GM12801 (cell line): ENCODE data around the gene PPFIBP2.

Source experiments
- TF ChIP-seq, protein P1 (sequence below): IDR thresholded peaks from one replicate; pipeline ENCODE4 v1.5.1; 2011; ENCODE audit warnings: control low read depth; ENCODE audit not compliant: insufficient read length; ENCODE audit errors: extremely low read depth

PPFIBP2 gene

DNA sequence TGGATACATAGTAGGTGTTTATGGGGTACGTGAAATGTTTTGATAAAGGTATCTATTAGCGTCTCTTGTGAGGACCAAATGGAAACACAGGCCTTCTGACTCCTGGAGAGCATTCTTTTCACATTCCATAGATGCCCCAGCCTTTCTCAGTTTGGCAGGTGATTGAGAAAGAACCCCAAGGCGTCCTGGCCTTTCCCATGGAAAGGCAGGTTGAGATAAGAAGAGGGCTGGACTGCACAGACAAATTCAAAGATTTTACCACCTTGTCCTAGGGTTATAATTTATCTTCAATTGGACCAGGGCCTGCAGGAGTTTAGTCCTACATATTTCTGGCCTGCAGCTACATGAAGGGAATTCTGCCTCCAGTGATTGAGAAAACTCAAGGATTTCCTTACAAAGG, 29.2 kb upstream of the PPFIBP2 start:
- TF ChIP-seq, protein P1, sequence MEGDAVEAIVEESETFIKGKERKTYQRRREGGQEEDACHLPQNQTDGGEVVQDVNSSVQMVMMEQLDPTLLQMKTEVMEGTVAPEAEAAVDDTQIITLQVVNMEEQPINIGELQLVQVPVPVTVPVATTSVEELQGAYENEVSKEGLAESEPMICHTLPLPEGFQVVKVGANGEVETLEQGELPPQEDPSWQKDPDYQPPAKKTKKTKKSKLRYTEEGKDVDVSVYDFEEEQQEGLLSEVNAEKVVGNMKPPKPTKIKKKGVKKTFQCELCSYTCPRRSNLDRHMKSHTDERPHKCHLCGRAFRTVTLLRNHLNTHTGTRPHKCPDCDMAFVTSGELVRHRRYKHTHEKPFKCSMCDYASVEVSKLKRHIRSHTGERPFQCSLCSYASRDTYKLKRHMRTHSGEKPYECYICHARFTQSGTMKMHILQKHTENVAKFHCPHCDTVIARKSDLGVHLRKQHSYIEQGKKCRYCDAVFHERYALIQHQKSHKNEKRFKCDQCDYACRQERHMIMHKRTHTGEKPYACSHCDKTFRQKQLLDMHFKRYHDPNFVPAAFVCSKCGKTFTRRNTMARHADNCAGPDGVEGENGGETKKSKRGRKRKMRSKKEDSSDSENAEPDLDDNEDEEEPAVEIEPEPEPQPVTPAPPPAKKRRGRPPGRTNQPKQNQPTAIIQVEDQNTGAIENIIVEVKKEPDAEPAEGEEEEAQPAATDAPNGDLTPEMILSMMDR, result no peak

GRCh38 chr11:7485186-7486097, 28.4 kb upstream of the PPFIBP2 start, which contains the start of gene OLFML1:
Gene OLFML1 (plus strand): TSS chr11:7485506. CDS start chr11:7485876, 370 bp downstream.
- TF ChIP-seq, protein P1, result no peak

GRCh38 chr11:7486098-7486780, 27.6 kb upstream of the PPFIBP2 start:
- TF ChIP-seq, protein P1, result no peak

DNA sequence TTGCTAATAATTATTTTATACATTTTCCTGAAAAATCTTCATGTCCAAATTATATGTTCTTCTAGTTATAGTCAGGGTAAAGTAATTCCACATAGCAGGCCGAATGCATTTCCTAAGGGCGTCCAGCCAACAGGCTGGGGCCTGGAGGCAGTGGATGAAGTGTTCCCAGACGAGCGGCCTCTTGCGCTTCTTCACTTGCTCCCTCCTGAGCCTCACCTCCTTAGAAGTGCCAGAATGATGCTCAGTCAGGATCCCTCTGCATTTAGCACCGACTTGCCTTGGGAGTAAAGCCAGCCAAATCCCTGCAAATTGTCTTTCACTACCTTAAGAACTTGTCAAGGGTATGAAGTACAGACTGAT, 27.0 kb upstream of the PPFIBP2 start:
- TF ChIP-seq, protein P1, result no peak

DNA sequence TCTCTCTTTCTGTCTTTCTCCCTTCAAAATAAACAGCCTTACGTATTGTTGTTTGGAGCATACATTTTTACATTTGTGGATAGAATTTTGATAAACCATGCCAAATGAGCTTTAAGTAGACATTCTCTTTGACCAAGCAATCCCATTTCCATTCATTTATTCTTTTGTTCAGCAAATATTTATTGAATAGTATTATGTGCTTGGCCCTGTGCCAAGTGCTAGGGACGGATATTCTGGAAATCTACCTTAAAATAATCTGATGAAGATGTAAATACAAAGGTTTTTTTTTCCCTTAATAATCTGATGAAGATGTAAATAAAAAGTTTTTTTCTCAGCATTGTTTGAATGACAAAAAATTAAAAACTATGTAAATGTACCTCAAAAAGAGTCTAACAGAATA, 26.4 kb upstream of the PPFIBP2 start:
- TF ChIP-seq, protein P1, result no peak

- TF ChIP-seq, protein P1, result no peak
Observed at GRCh38 chr11:7488681-7489080, 25.1 kb upstream of the PPFIBP2 start.

GRCh38 chr11:7489376-7489775, 24.4 kb upstream of the PPFIBP2 start:
- TF ChIP-seq, protein P1, result no peak
